NK-92 (cell line): ENCODE data around the gene SMIM22.

Experiments
- DNase-seq: peaks from one replicate; lab custom pipeline; 2025; ENCODE audit not compliant: unreplicated experiment; lab: John Stamatoyannopoulos, UW

The SMIM22 gene

GRCh38 chr16:4814542-4815173, 19.5 kb downstream of the SMIM22 start:
- no peak for DNase-seq

DNA sequence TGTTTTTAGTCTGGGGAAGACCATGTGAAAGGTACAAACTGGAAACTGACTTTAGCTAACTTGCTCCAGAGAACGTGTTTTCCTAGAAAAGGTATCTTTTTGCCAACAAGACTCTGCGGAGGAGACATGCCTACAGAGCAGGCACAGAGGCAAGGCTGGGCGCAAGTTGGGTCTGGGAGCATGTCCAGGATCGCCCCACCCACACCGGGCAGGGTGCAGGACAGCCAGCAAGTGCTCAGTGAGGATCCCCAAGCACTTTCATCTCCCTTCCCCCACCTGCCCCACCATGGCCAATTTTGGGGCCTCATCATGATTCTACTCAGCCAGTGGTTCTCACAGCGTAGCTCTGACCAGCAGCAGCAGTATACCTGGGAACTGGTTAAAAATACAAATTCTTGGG, 25.5 kb downstream of the SMIM22 start:
- no peak for DNase-seq

- no peak for DNase-seq
These were observed 30.0 kb downstream of the SMIM22 start for GRCh38 chr16:4825196-4825595.

DNA sequence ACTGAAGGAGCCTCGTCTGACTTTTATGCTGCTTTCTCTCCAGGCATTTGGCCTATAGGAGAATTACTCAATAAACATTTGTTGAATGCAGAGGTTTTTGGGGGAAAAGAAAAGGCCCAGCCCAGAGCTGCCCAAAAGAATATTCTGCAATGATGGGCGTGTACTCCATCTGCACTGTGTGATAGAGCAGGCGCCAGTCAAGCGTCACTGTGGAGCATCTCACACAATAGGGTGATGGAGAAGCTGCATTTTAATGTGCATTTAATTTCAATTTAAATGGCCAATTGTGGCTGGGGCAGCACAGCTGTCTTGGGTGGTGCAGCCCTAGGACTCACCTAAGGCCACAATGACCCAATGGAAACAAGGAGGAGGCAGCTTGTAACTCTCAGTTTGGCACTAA, 31.4 kb downstream of the SMIM22 start:
- DNase-seq, result no peak

GRCh38 chr16:4826980-4827379, 31.8 kb downstream of the SMIM22 start:
- no peak for DNase-seq

DNA sequence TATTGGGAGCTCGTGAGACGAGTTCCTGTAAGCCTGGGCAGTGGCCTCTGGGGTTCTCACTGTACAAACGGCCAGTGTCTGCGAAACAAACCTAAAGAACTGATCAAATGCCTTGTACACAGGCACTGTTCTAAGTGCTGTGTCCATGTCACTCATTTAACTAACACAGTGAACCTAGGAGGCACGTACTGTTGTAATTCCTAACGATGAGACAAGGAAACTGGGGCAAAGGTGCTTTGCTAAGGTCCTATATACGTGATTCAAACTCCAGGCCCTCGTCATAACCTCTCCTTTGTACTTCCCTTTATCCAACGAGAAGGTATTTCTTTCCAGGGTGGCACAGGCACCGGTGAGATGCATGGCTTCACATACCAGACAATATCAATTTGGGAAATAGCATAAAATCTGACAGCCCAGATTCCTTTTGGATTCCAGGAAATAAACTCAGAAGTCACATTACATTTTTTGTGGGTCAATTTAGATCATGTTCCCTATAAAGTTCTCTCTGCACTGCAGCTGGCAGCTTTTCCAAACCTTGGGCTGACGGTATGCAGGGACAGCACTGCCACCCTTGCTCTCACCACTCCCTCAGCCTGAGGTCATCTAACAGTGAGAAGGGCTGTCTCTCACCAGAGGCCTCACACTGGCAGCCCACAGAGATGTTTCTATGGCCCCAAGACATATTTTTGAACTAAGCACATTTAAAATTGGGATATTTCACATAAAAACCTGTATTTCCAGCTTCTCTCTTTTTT, 33.6 kb downstream of the SMIM22 start:
- DNase-seq, result no peak

GRCh38 chr16:4830408-4830807, 35.2 kb downstream of the SMIM22 start:
- DNase-seq, result no peak

DNA sequence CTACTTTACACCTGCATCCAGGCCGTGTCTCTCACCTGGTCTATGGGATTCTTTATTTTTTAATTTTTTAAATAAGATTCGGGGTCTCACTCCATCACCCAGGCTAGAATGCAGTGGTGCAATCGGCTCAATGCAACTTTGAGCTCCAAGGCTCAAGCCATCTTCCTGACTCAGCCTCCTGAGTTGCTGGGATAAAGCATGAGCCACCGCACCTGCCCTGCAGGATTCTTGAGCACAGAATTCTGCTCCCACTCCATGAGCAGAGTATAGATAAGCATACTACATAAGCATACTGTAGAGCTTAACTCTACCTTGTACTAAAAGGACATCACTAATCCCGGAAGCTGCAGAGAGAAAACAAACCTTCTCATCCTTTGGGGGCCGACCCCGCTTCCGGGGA, 36.4 kb downstream of the SMIM22 start:
- DNase-seq, result no peak

DNA sequence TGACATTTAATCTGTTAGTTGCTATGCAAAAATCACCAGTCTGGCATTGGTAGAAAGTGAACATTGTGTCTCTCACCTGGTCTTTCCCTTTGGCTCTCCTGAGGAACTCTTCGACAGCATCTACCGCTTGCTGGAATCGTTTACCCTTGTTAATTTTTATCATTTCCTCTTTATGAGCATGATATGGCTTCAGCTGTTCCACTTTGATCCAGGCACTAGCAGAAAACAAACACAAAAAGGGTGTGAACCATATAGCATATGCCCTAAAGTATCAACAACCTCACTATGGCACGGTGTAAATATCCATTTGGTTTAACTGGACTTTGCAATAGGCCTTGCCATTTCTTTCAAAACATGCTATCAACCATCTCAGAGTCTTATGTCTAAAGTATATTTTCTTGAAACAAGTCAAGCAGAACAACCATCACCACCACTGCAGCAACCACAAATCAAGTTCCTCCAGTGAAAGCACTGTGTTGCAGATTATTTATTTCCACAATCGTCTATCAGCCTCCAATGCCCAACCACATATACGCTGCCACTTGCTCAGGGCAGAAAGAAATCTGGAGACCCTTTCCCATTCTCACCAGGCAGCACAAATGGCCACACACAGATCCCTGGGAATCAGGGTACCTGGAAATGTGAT, 37.7 kb downstream of the SMIM22 start:
- no peak for DNase-seq

GRCh38 chr16:4833584-4833983, 38.4 kb downstream of the SMIM22 start:
- no peak for DNase-seq

GRCh38 chr16:4836727-4837126, 41.6 kb downstream of the SMIM22 start:
- no peak for DNase-seq

DNA sequence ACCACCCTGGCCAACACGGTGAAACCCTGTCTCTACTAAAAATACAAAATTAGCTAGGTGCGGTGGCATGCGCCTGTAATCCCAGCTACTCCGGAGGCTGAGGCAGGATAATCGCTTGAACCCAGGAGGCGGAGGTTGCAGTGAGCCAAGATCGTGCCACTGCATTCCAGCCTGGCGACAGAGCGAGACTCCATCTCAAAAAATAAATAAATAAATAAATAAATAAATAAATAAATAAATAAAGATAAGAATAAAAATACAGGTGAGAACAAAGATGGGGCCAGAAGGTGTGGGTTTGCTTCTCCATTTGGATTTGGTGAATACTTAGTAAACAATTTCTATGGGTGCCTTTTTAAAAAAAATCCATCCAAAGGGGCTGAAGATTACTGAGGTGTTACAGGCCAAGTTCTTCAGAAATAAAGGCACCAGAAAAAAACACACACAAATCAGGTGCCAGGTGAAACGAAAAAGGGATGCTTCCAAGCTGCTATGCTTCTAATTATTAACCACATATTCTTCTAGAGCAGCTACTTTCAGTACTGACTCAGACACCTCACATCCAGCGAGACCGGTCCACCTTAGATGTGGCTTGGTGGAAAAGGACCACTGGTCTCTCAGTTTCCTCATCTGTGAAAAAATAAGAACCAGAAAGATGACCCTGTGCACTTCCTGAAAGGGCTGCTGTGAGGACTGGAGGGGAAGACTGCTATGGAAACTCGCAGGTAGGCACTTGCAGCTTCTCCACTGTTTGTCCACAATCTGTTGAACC, 42.7 kb downstream of the SMIM22 start:
- DNase-seq, result no peak

DNA sequence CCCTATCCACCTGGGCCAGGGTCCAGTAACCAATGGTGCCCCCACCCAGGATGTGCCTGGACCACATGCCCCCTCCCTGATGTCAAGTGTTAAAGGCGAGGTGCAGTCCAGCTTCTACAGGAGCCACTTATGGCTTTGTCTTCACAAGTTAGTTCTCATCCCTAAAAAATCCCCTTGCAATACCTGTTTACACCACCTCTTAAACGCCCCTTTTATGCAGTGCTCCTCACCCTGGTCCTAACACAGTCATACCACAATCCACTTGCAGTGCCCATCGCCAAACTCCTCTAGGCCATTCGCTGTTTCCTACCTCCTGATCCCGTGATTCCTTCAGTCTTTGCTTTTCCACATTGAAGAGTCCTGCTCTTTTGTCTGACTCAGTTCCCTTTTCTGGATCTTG, 44.8 kb downstream of the SMIM22 start:
- no peak for DNase-seq

DNA sequence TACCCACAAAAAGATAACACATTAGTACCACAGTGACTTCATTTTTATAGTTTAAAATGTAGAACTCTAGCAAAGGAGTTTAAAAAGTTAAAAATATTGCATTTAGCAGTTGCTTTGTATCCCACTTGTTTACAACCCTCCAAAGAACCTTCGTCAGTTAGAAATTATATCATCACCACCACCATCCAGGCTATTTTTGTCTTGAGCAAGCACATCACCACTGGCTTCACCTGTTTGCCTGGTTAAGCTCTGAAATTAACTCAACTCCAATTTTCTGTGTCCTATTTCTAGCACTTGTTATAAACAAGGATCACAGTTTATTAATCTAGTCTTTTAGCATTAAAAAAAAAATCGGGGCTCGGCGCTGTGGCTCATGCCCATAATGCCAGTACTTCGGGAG, 45.8 kb downstream of the SMIM22 start:
- no peak for DNase-seq
